Keratinocyte (primary cell): ENCODE results near the gene PARD6B.

Experiments
- EZH2 ChIP-seq: IDR thresholded peaks from one replicate; pipeline ENCODE4 v1.6.1; 2012; ENCODE audit warnings: inconsistent platforms, mild to moderate bottlenecking, low read length, moderate library complexity
- TF ChIP-seq, protein P1 (sequence below), 3 experiments: IDR thresholded peaks in 1 of 3; conservative IDR thresholded peaks in 1 of 3; optimal IDR thresholded peaks in 1 of 3; 2 replicates in 2 of 3; 3 replicates in 1 of 3; pipeline versions ENCODE3 to v1.5.1; 2011; ENCODE audit warnings: low read length in 3 of 3, mild to moderate bottlenecking in 3 of 3, moderate library complexity in 2 of 3, control low read depth in 1 of 3, inconsistent platforms in 1 of 3; ENCODE audit not compliant: insufficient read depth in 2 of 3; ENCODE audit errors: extremely low read depth in 1 of 3

- TF ChIP-seq, protein P1, sequence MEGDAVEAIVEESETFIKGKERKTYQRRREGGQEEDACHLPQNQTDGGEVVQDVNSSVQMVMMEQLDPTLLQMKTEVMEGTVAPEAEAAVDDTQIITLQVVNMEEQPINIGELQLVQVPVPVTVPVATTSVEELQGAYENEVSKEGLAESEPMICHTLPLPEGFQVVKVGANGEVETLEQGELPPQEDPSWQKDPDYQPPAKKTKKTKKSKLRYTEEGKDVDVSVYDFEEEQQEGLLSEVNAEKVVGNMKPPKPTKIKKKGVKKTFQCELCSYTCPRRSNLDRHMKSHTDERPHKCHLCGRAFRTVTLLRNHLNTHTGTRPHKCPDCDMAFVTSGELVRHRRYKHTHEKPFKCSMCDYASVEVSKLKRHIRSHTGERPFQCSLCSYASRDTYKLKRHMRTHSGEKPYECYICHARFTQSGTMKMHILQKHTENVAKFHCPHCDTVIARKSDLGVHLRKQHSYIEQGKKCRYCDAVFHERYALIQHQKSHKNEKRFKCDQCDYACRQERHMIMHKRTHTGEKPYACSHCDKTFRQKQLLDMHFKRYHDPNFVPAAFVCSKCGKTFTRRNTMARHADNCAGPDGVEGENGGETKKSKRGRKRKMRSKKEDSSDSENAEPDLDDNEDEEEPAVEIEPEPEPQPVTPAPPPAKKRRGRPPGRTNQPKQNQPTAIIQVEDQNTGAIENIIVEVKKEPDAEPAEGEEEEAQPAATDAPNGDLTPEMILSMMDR (optimal IDR thresholded peaks at IDR 0.05 in 1 of 3, IDR thresholded peaks at IDR 0.05 in 1 of 3, conservative IDR thresholded peaks at IDR 0.05 in 1 of 3; ENCODE audit: extremely low read depth in 1 of 3, insufficient read depth in 2 of 3, low read length in 3 of 3) = no peak
- TF ChIP-seq EZH2 = no peak
Measured at GRCh38 chr20:50802289-50802688, 70.9 kb downstream of the PARD6B start.
